K562 (cell line): ENCODE data around the gene SFRP5. TPM values are rescaled to one million over a fixed set of nuclear protein-coding genes. Genes with fewer than 3 reads are reported as not detected.

Experiments used
- ATAC-seq: fragments of 200-7000 bp; cut with Tn5 transposase; 3 replicates; pipeline ENCODE4 v1.9.1; 2020; ENCODE audit warnings: moderate library complexity
- BruUV-seq: library from RNA; stranded (reverse); fragments of 400-500 nt; replicated peaks from 2 replicates; lab custom pipeline; 2021; lab: Mats Ljungman, UMichigan
- CTCF ChIA-PET: fragments of 300-600 bp; formaldehyde crosslinking; extraction: SDS; loops from one replicate; lab custom pipeline; 2021; ENCODE audit warnings: low intra/inter-chr PET ratio; lab: Yijun Ruan, JAX
- POLR2A ChIA-PET: fragments of 300-600, 350-650 bp; sonication (Branson Sonifier 250); formaldehyde crosslinking; extraction: SDS; loops from one replicate; lab custom pipeline; 2021; ENCODE audit warnings: antibody characterized with exemption, inconsistent platforms; lab: Yijun Ruan, JAX
- DNase-seq, 4 experiments: peaks; one replicate each; pipeline versions ENCODE4 v3.0.0 to v3.0.0-alpha.2; 2011 to 2018; ENCODE audit warnings: low spot score in 3 of 4, mixed read lengths in 3 of 4; ENCODE audit errors: extremely low read depth in 1 of 4
- FAIRE-seq: peaks from 2 replicates; lab custom pipeline; 2011; peaks lifted over from hg19 to GRCh38; lab: Jason Lieb, UNC
- H2AFZ ChIP-seq: 2 replicates; pipeline ENCODE4 v1.6.0; 2011; ENCODE audit warnings: low read depth, low read length, control low read depth, inconsistent platforms
- H3K27ac ChIP-seq: fragments of 200-600 bp; 3 replicates; pipeline ENCODE4 v1.8.0; 2011; ENCODE audit warnings: low read depth, mild to moderate bottlenecking, control low read depth, inconsistent platforms, low read length, moderate library complexity, mixed read lengths; ENCODE audit errors: extremely low read depth
- H3K27me3 ChIP-seq, 2 experiments: fragments of 300-600 bp in 1 of 2; 2 replicates in 1 of 2; 3 replicates in 1 of 2; pipeline versions ENCODE4 v1.6.0 to v1.8.0; 2011; ENCODE audit warnings: inconsistent platforms in 2 of 2, low read length in 2 of 2, mild to moderate bottlenecking in 1 of 2, mixed read lengths in 1 of 2, moderate library complexity in 1 of 2; ENCODE audit not compliant: control insufficient read depth in 2 of 2, insufficient read depth in 2 of 2
- H3K36me3 ChIP-seq: fragments of 300-600 bp; 3 replicates; pipeline ENCODE4 v1.8.0; 2011; ENCODE audit warnings: mild to moderate bottlenecking, low read length, inconsistent platforms; ENCODE audit not compliant: control insufficient read depth, insufficient read depth
- H3K4me1 ChIP-seq, 2 experiments: fragments of 200-600 bp in 1 of 2; replicated peaks in 1 of 2; 2 replicates in 1 of 2; 3 replicates in 1 of 2; pipeline versions ENCODE4 v1.5.1 to v1.8.0; 2011; ENCODE audit warnings: inconsistent platforms in 2 of 2, low read length in 2 of 2, mild to moderate bottlenecking in 1 of 2, mixed read lengths in 1 of 2, moderate library complexity in 1 of 2; ENCODE audit not compliant: control insufficient read depth in 2 of 2, insufficient read depth in 2 of 2
- H3K4me2 ChIP-seq: 2 replicates; pipeline ENCODE4 v1.6.1; 2011; ENCODE audit warnings: low read length, control low read depth, inconsistent platforms, mixed read lengths; ENCODE audit not compliant: insufficient read depth
- H3K4me3 ChIP-seq: fragments of 200-600 bp; sonication (generic), shearing (Covaris generic); 2 replicates; pipeline ENCODE4 v1.5.1; 2016; ENCODE audit warnings: control low read depth, inconsistent platforms
- H3K79me2 ChIP-seq: fragments of 200-600 bp; 3 replicates; pipeline ENCODE4 v1.8.0; 2011; ENCODE audit warnings: low read length, inconsistent platforms; ENCODE audit not compliant: control insufficient read depth, insufficient read depth
- H3K9ac ChIP-seq, 2 experiments: 2 replicates each; pipeline versions ENCODE4 v1.6.0 to v1.6.1; 2011; ENCODE audit warnings: low read depth in 2 of 2, low read length in 2 of 2, control low read depth in 1 of 2, inconsistent platforms in 1 of 2, mild to moderate bottlenecking in 1 of 2, mixed read lengths in 1 of 2; ENCODE audit not compliant: insufficient read depth in 1 of 2
- H3K9me1 ChIP-seq: one replicate; pipeline ENCODE4 v1.6.0; 2011; ENCODE audit warnings: inconsistent platforms, mild to moderate bottlenecking, low read length, moderate library complexity; ENCODE audit not compliant: control insufficient read depth, insufficient read depth
- H3K9me3 ChIP-seq: replicated peaks from 2 replicates; pipeline ENCODE4 v1.5.1; 2011; ENCODE audit warnings: low read depth, low read length, inconsistent platforms; ENCODE audit not compliant: control insufficient read depth, insufficient read depth
- H4K20me1 ChIP-seq: replicated peaks from 2 replicates; pipeline ENCODE4 v1.6.1; 2011; ENCODE audit warnings: low read length, inconsistent platforms, mixed read lengths; ENCODE audit not compliant: control insufficient read depth, insufficient read depth
- STAT5B ChIP-seq: fragments of 250-450 bp; sonication (Bioruptor Pico); IDR thresholded peaks from 2 replicates; pipeline ENCODE4 v1.8.0; 2021; ENCODE audit warnings: mild to moderate bottlenecking, inconsistent platforms
- TOE1 ChIP-seq, 2 experiments: fragments of 450-650 bp in 1 of 2; sonication (generic) in 1 of 2; formaldehyde crosslinking in 1 of 2; IDR thresholded peaks; 2 replicates each; pipeline versions ENCODE4 v1.7.1 to v1.8.0; 2016 to 2022; ENCODE audit warnings: borderline replicate concordance in 2 of 2, mild to moderate bottlenecking in 2 of 2, antibody characterized with exemption in 1 of 2, inconsistent platforms in 1 of 2, low read depth in 1 of 2, missing genetic modification reagents in 1 of 2, moderate library complexity in 1 of 2
- WGBS: fragments of 100-300 bp; shearing (Covaris generic); methylation state at CpG from one replicate; pipeline ENCODE4 v1.1.6; 2016; ENCODE audit warnings: low coverage, mixed read lengths; ENCODE audit not compliant: insufficient coverage; ENCODE audit errors: missing lambda C conversion rate; 5-methylcytosine and 5-hydroxymethylcytosine counted together
- in situ Hi-C: fragments of 300-500 bp; cut with MboI; formaldehyde crosslinking; loops from 4 replicates; pipeline ENCODE4 v1.15.0; 2018; ENCODE audit warnings: inconsistent platforms, mixed read lengths
- intact Hi-C: fragments of 100-400 bp; cut with micrococcal nuclease; formaldehyde crosslinking; loops from 2 replicates; pipeline ENCODE4 v1.14.2; 2022
- polyA plus RNA-seq, 8 experiments: library from polyadenylated mRNA; depleted of rRNA in 4 of 8; stranded (reverse) in 5 of 8; unstranded in 3 of 8; fragments of >200 nt; fragmentation: Nextera tagmentation in 2 of 8; fragmentation: Illumina TruSeq in 1 of 8; extraction: Ambion mirVana in 2 of 8; extraction: Trizol in 1 of 8; gene quantifications; 2 replicates each; pipeline versions ENCODE4 v1.2.1 to v1.2.3, GENCODE V29; 2011 to 2014; ENCODE audit warnings: inconsistent platforms in 1 of 8, missing spikeins in 1 of 8
- total RNA-seq, 7 experiments: library from RNA; depleted of rRNA in 6 of 7; stranded (reverse); fragments of >200 nt in 6 of 7; fragmentation: Illumina TruSeq in 2 of 7; extraction: Trizol in 2 of 7; gene quantifications; 2 replicates each; pipeline versions ENCODE4 v1.2.1 to v1.2.3, GENCODE V29; 2011 to 2021; ENCODE audit warnings: low replicate concordance in 1 of 7
- TF ChIP-seq, protein P1 (sequence below): sonication (generic); formaldehyde crosslinking; IDR thresholded peaks from 2 replicates; pipeline ENCODE4 v1.8.1; 2023; ENCODE audit warnings: mild to moderate bottlenecking, missing genetic modification reagents

SFRP5 gene
- total and polyA plus RNA-seq, 9 of the 15 experiments (the other 6 are each of a cell fraction or from before 2014, with no cell fraction given) = 0.07 to 0.29 (median 0.13) TPM; not detected in 3

DNA sequence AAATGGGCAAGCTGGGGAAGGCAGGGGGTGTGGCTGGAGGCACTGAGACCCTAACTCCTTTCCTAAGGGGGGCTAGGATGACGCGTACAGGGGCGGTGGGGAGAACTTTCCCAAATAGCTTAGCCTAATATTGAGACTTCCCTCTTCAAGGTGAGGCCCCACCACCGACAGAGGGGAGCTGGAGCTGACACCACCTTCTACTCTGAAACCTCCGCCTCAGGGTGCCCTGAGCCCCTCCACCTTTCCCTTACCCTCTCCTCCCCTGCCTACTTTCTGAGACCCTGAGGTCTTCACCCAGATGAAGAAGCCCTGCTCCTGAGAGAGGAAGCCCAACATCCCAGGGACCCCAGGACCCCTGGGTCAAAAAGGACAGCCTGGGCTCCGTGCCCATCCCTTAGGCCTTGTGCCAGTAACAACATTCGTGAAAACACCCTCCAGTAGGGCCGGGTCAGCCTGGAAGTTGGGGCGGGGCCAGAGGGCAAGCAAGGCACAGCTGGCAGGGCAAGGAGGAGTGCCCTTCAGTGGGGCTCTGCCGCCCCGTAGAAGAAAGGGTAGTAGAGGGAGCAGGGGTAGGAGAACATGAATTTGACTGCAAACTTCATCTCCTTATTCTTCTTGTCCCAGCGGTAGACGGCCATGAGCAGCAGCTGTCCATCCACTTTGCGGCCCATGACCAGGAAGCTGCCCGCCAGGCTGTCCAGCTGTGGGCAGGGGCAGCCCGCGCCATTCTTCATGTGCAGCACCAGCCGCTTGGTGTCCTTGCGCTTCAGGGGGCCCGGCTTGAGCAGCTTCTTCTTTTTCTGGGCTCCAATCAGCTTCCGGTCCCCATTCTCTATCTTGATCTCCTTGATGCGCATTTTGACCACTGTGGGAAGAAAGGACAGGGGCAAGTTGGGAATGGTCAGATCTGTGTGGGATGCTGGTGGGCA is 4.5 kb downstream of the SFRP5 start:
- Histone ChIP-seq H4K20me1 (no peaks in the 10 kb centered on the region; the same call in 1 of the 2 replicates), H3K4me1 (peaks cover 2 to 28% of the 10 kb centered on the region in 2 experiments; a peak in 4 of 5 replicates), H3K36me3 (peaks cover 1% of the 10 kb centered on the region; the same call in 1 of the 3 replicates), H2AFZ (no peak overlapping the region), H3K27ac (no peak overlapping the region), H3K79me2 (no peaks in the 10 kb centered on the region), H3K4me3 (no peak overlapping the region), H3K9me3 (no peaks in the 10 kb centered on the region)
- WGBS = 85% methylated on average over 20 of the region's 22 CpGs
- POLR2A ChIA-PET = interaction anchor here (0.5 to 1.4 kb wide), 4 partner anchors 14 to 37 kb away, joined by 3 to 4 read pairs (median 3); no protein-coding TSS in a partner anchor
- FAIRE-seq = no peak
- CTCF ChIA-PET = no interaction called here
- intact Hi-C loops = no loop called here
- no peak for TF ChIP-seq TOE1 (IDR thresholded peaks at IDR 0.05; ENCODE audit: borderline replicate concordance)
- no peak for TF ChIP-seq TOE1 (CRISPR knock-in tag; IDR thresholded peaks at IDR 0.05; ENCODE audit: borderline replicate concordance, low read depth)
- TF ChIP-seq STAT5B = no peak
- TF ChIP-seq, protein P1, sequence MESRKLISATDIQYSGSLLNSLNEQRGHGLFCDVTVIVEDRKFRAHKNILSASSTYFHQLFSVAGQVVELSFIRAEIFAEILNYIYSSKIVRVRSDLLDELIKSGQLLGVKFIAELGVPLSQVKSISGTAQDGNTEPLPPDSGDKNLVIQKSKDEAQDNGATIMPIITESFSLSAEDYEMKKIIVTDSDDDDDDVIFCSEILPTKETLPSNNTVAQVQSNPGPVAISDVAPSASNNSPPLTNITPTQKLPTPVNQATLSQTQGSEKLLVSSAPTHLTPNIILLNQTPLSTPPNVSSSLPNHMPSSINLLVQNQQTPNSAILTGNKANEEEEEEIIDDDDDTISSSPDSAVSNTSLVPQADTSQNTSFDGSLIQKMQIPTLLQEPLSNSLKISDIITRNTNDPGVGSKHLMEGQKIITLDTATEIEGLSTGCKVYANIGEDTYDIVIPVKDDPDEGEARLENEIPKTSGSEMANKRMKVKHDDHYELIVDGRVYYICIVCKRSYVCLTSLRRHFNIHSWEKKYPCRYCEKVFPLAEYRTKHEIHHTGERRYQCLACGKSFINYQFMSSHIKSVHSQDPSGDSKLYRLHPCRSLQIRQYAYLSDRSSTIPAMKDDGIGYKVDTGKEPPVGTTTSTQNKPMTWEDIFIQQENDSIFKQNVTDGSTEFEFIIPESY = peak; percentile 67
- TF ChIP-seq, all 486 proteins: peak for 1
- DNase-seq (no peak), ATAC-seq (no peak)
- BruUV-seq = no TSS peak
- in situ Hi-C loops = loop anchor here (25.0 kb wide), 1 partner anchor 95 kb away; no protein-coding TSS in a partner anchor
- H3K27me3 ChIP-seq = peaks cover 0 to 5% of the 10 kb centered on the region in 2 experiments; a peak in 1 of 5 replicates
- no peak overlapping the region for H3K4me2 ChIP-seq
- H3K9me1 ChIP-seq = no peaks in the 10 kb centered on the region
- H3K9ac ChIP-seq = no peak overlapping the region; a peak in 1 of 4 replicates
